Measurements from ENCODE around the gene UBR2. TPM values are rescaled to one million over a fixed set of nuclear protein-coding genes. Genes with fewer than 3 reads are reported as not detected.

UBR2 gene
- total and polyA plus RNA-seq, 9 of the 15 experiments (the other 6 are each of a cell fraction or from before 2014, with no cell fraction given) = 9.1 to 38.9 (median 23.4) TPM

- TF ChIP-seq ZNF3 (CRISPR knock-in tag; IDR thresholded peaks at IDR 0.05) (no peak), CLOCK (CRISPR knock-in tag; IDR thresholded peaks at IDR 0.05; ENCODE audit: borderline replicate concordance) (no peak), DLX4 (CRISPR knock-in tag; IDR thresholded peaks at IDR 0.05) (no peak), ETV5 (CRISPR knock-in tag; IDR thresholded peaks at IDR 0.05; ENCODE audit: low read depth) (no peak), CTCF (IDR thresholded peaks at IDR 0.05 in 2 of 3, conservative IDR thresholded peaks at IDR 0.05 in 1 of 3; ENCODE audit: insufficient read depth in 2 of 3, low read depth in 1 of 3, low read length in 3 of 3) (peak; percentile 80 to 94 (median 89)), ZNF384 (IDR thresholded peaks at IDR 0.05; ENCODE audit: low read depth, low read length) (0 out of 2 replicates have a peak, but pooled peaks have one; percentile 34), ZNF511 (CRISPR knock-in tag; IDR thresholded peaks at IDR 0.05) (no peak), USF1 (CRISPR knock-in tag; IDR thresholded peaks at IDR 0.05) (no peak), HCFC1 (IDR thresholded peaks at IDR 0.05; ENCODE audit: low read depth, low read length) (peak; percentile 31; the same call in 1 of the 2 replicates), ZNF707 (CRISPR knock-in tag; conservative IDR thresholded peaks at IDR 0.05) (no peak), E2F4 (CRISPR knock-in tag; IDR thresholded peaks at IDR 0.05; ENCODE audit: low read depth) (no peak), NR2C2 (CRISPR knock-in tag; IDR thresholded peaks at IDR 0.05) (no peak), NR2C2 (tag; IDR thresholded peaks at IDR 0.05) (no peak), ZMIZ1 (IDR thresholded peaks at IDR 0.05; ENCODE audit: low read depth in 2 of 2, low read length in 2 of 2) (no peak), RFX1 (IDR thresholded peaks at IDR 0.05) (0 out of 2 replicates have a peak, but pooled peaks have one; percentile 17)
These were observed 97.8 kb downstream of the UBR2 start (continued) for GRCh38 chr6:42661540-42662153.
